IPS-NIHi7 (cell line): Measurements from ENCODE around the gene SUPT4H1.

Experiments used
- DNase-seq: peaks from one replicate; pipeline ENCODE4 v3.0.0; 2012; ENCODE audit warnings: mixed read lengths; ENCODE audit errors: extremely low spot score

The SUPT4H1 gene

DNA sequence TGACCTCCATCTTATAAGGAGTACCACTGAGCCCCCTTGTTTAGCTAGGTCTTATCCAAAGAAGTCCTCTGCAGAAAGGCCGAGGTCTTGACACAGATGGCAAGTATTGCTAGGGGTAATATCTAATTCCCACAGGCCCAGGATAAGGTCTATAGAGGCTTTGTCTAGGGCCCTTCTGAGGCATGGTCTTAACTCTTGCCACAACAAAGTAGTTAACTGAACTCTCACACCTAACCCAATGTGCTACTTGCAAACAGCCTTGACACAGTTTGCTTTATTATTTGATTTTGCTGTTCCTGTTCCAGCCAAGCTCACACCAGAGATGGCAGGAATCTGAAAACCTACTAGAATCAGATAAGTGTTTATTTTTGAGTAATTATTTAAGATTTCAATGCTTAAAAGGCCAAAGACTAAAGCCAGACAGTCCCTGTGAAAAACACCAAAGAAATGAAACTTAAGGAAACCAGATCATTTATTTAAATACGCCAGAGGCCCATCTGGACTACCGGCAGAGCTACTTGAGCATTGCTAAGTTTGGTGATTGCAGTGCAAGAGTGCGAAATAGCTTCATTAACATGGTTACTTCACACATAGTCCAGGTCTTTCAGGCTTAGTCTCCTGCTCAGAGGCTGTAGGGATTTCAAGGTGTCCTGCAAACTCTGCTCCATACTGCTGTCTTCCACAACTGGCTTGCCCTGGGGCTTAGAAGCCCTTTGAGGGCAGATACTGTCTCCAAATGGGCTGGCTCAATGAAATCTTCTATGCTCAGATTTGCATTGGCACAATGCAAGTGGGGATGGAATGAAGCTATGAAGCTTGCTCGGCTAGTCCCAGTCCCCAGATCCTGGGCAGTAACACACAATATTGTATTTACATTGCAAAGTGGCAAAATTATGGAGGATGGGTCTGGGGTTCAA, 28.5 kb upstream of the SUPT4H1 start:
- no peak for DNase-seq

DNA sequence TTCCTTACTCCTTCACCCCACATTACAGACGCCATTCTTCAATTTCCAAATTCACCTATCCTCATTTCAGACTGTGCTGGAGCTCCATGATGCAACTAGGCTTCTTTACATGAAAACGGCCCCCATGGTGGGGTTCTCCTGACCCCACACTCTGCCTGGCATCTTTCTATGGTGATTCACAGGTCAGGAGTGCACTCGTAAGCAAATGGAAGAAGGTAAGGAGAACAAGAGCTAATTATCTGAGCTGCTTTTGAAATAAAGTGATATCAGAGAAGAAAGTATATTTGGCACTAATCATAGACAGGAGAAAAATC, 27.5 kb upstream of the SUPT4H1 start:
- no peak for DNase-seq

DNA sequence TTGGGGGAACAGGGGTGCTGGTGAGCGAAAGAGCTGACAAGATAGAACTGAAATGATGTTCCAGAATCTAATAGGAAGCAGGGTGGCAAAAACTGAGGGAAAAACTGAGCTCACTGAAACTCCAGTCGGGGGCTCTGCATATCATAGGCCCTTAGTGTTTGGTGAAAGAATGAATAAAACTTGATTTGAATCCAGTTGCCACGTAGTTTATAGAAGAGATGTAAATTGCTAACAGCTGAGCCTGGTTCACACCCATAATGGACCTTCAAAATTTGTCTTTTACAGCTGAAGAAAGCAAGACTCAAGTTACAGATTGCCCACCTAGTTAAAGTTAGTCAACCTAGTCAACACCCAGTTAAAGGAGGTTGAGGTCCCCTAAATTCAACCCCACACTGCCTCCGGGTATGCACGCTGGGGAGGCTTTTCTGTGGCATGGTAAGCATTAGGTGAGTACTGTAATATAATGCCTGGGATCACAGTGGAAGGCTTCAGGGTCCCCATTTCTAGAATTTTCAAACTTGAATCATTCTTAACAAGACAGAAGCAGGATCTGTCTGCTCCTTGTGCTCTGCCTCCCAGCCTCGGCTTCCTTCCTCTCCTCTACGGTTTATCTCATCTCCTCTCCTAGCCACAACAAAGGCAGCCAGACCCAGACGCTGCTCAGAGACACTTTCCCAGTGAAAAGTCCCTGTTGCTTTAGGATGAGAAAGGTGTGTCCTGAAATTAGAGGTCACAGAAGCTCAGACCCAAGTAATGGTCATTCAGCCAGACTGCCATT, 26.9 kb upstream of the SUPT4H1 start:
- no peak for DNase-seq

DNA sequence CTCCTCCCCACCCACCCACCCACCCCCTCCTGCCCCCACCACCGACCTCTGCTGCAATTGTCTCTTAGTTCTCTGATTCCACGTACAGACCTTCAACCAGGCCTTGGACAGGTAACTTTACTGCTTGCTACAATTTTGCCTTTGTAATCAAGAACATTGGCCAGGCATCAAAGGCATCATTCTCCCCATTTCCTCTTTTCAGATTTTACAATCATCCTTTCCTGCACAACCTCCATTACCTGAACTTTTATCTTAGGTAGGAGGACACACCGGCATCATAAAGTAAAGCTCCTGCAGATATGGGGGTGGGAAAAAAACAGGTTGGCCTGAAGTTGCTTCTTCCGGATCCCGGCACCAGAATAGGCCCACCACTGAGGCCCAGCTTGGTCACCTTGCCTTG, 25.7 kb upstream of the SUPT4H1 start:
- DNase-seq: no peak

DNA sequence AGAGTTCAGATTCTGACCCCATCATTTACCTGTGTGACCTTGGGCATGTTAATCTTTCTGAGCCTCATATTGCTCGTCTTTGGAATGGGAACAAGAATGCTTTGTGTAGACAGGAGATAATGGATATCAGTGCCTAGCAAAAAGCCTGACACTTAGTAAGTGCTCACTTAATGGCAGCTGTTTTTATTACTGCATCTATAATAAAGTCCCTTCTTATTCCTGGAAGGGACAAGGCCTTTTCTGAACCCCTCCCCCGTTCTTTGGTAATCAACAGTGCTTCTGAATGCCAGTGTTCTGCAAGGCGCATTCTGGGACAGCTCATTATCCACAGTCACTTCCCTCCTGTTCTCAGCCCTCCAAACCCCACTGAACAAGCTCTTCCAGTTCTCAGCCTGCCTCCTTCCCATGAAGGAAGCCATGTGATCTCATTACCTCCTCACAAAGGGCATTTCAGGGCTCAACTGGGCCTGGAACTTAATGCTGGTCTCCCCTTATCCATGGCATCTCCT, 25.1 kb upstream of the SUPT4H1 start:
- DNase-seq: no peak

DNA sequence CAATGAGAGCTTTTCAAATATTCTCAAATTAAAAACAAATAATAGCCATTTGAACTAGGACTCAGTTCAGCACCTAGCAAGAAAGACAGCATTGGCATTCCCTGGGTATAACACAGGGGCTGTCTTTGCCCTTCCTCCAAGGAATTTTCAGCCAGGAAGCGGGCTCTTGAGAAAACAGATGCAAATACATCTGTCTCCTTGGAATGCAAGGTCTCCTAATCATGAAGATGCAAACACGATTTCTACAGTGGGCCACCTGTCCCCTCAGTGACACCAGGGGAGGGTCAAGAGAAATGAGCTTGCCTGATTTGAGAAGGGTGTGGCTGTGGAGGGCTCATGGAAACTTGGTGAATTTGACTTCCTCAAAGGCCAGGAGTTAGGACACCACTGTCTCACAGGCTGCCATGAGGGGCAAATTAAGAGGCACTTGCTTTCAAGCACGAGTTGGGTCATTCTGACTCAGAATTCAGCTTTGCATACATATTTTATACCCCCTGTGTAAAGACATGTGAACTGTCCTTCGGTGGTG, 24.5 kb upstream of the SUPT4H1 start:
- no peak for DNase-seq

DNA sequence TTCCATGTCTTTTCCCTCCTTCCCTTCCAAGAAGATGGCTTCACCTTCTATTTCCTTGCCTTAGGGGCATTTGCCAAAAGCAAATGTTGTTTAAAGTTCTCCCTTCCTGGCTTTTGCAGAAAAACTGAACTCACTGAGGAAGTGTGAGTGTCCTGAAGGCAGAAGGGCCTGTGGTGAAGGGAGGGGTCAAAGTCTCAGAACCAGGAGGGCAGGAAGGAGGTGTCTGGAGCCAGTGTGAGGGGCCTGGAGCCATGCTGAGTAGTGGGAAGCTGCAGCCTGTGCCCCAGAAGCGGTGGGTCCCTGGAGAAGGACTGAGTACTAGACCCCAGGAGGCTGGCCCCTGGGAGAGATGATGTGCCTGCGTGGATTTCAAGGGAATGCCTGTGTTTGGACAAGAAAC, 23.8 kb upstream of the SUPT4H1 start:
- peak; percentile 45 for DNase-seq

DNA sequence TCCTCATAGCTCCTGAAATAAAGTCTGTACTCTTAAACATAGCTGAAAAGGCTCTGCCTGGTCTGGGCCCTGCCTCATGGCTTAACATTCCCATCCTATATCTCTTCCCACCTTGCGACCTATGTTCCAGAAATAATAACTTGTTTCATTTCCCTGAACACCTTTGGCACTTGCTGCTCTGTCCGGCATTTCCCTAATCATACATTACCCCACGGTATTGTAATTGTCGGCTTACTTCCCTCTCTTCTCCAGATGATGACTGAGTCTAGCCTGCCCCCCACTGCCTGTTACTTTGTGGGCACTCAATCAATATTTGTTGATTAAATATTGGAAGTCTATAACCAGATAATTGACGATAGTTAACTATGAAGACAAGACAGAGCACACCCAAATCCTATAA, 23.3 kb upstream of the SUPT4H1 start:
- no peak for DNase-seq

DNA sequence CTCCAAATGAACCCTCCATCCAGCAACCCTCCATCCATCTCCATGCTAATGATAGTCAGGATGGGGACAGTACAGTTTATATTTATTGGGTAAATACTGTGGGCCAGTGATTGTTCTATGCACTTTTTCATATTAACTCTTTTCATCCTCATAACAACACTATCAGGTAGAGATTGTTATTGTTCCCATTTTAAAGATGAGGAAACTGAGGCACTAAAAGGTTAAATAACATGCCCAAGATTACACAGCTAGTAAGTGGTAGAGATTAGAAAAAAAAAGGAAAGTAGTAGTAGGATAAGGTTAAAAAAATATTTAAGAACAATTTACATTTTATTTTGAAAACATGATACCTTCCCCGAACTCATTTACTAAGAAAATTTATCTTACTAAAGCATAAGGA, 21.9 kb upstream of the SUPT4H1 start:
- no peak for DNase-seq

DNA sequence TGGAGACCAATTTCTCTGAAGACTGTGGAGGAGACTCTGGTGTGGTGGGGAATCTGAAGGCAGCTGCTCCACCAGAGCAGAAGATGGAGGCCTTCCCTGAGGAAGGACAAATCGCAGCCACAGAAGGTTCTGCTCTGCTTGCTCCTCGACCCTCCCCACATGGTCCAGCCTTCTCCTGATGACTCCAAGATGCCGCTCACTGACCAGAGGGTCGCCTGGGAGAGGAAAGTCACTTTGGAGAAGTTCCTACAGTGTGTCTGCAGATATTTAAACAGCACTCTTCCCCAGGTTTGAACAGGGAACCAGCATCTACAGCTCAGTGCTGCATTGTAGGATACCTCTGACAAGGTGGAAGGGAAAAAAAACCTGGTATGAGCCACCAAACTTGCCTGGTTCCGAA, 21.0 kb upstream of the SUPT4H1 start:
- no peak for DNase-seq

DNA sequence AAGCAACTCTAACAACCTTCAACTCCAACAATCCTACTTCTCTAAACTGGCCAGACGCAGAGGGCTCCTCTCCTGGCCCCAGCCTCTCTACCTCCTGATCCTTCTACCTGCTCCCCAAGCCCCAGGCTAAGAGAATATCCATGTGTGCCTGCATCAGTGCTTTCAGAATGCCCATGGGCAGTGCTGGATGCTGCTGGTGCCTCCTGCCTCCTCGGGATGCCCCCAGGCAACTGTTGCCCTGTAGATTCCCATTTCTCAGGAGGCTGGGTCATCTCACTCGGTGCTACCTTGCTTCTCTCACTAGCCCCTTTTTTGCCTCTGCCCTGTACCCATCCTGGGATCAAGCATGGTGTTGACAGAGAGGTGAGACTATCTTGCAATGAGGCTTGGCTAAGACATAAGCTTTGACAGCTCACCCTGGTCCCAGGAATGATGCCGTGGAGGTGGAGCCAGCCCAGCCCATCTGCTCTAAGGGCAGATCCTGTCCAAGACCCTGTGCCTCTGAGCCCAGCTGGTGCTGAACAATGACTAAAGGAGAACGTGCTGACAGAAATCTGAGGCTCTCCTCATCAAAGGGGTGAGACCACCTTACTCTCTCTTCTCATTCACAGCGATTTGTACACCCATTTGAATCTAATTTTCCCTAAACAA, 19.4 kb upstream of the SUPT4H1 start:
- DNase-seq: no peak

DNA sequence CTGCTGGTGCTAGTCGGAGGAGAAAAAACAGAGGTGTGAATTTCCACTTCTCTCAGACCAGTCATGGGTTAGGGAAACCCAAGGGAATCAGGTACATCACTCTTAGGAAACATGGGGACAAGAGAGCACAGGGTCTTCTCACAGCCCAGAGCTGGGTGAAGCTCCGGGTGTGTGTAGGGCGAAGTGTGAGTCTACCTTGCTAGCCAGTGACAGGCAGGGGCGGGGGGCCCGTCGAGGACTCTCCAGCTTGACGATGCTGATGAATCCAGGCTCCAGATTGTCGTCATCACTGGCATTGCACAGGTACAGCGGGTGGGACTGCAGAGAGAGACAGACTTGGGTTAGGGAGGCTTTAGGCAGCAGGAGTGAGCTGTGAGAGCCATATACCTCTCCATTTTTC, 18.7 kb upstream of the SUPT4H1 start:
- no peak for DNase-seq

DNA sequence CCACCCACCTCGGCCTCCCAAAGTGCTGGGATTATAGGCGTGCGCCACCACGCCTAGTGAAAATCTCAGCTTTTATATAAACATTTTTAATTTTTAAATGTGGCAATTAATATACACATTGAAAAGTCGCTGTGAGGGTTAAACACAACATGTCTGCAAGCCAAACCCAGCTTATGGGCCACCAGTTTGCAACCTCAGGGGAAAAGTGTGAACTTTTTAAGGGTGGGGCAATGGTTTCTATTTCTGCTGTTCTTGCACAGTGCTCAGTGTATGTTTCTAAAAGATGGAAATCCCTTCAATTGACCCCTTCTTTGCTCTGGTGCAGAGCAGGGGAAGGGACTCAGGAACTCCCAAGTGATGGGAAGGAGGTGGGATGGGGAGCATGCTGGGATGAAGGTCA, 18.3 kb upstream of the SUPT4H1 start:
- no peak for DNase-seq

DNA sequence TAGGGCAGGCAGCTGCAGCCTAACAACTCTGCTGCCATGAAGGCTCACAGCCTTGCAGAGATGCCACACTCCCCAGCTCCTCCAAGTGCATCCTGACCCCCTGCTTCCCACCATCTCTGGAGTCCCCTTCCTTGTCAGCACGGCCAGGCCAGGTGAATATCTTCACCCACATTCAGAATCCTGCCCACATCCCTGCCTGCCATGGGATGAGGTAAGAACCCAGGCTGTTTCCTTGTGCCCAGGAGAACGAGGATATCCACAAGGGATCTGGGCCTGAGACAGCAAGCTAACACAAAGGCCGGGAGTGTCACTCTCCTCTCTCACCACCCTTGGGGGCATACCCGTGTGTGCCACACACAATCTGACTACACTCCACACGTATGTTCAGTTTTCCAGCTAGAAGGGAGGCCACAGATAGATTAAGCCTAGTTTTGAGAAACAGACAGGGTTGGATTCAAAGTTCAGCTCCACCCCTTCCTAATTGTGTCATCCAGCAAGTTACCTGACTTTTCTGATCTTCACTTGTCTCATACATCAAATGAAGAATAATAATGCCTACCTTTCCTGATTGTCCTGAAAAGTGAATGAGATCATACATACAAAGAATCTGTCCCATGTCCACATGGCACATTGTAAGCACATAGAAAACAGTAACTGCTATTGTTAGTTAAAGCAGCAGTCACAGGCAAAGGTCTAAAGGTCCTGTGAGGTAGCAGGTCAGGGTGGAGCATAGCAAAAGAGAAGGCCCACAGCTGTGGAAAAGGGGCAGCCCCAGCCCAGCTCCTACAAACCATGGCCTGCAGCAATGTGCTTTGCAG, 17.4 kb upstream of the SUPT4H1 start:
- DNase-seq: no peak

DNA sequence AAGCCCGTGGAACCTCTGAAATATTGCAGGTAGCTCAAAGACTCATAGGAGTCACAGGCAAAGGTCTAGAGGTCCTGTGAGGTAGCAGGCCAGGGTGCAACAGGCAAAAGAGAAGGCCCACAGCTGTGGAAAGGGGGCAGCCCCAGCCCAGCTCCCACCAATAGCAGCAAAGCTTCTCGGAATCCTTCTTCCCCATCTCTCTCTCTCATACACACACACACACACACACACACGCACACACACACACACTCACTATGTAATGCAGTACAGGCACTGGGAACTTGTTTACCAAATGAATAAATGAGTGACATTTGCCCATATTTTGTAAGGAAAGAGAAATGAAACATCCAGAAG, 16.8 kb upstream of the SUPT4H1 start:
- no peak for DNase-seq

DNA sequence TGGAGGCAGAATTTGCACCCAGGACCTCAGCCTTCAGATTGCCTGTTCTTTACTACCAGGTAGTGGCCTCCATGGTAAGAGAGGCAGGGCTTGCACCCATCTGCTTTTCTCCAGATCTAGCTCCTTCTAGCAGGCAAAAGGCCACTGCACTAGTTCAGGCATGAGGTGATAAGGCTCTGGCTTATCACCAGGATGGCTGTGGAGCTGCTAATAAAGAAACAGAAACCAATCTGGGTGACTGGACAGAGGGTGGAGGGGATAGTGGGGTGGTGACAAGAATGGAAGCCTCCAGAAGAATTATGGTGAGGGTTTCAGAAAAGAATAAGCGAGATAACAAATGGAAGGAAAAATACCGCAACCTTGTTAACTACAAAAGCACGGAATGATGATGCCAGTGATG, 15.5 kb upstream of the SUPT4H1 start:
- no peak for DNase-seq

DNA sequence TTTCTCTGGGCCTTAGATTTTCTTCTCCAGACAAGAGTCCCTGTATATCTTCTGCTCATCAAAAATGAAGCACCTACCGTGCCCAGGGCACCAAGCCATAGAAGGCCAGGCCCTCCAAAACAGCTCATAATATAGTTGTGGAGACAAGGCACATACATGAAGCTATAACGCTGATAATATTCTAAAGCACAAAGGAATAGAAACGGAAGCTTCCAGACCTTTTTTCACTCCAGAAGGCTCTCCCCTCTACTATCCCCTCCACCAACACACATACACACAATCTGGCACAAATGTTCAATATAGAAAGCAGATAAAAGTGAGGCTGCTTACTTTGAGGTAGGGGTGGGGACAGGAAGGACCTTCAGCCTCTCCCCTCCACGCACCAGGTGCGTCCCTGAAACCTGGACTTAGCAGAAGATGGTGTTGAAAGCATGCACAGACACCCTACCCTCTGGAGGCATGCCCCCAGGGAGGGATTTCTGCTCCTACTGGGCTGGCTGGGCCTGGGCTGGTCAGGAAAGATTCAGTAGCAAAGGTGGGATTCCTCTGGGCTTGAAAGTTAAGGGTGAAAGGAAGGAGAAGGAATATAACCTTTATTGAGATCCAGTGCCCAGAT, 14.1 kb upstream of the SUPT4H1 start:
- no peak for DNase-seq

DNA sequence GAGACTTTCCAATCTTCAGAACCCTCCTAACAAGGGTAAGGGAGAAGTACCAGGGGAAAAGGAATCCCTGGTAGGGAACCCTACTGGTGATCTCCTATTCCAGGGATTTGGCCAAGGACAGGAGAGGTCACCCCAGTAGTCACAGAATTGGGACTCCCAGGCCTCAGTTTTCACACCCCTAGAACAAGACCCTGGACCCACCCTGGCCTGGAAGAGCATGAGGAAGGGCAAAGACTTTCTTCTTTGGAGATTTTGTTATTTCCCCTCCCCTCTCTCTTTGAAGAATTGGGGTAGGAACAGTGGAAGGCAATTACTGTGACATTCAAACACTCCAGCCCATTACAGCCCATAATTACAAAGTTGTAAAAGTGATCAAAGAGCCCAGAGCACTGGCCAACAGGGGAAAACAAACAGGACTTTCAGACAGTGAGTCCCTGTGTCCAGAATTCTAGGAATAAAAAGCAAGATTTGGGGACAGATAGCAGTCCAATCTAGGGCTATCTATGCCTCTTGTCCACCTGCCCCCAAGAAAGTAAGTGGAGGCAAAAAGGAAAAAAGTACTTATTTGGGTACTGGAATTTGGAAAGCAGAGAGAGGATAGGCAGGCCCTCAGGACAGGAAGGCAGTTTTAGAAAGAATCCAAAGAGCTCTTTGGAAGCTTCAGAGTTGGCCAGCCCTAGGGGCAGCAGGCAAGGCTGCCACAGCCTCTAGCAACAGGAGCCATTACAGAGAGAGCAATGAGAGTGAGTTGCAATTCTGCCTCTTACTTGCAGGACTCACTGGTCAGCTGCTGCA, 13.4 kb upstream of the SUPT4H1 start:
- DNase-seq: no peak

DNA sequence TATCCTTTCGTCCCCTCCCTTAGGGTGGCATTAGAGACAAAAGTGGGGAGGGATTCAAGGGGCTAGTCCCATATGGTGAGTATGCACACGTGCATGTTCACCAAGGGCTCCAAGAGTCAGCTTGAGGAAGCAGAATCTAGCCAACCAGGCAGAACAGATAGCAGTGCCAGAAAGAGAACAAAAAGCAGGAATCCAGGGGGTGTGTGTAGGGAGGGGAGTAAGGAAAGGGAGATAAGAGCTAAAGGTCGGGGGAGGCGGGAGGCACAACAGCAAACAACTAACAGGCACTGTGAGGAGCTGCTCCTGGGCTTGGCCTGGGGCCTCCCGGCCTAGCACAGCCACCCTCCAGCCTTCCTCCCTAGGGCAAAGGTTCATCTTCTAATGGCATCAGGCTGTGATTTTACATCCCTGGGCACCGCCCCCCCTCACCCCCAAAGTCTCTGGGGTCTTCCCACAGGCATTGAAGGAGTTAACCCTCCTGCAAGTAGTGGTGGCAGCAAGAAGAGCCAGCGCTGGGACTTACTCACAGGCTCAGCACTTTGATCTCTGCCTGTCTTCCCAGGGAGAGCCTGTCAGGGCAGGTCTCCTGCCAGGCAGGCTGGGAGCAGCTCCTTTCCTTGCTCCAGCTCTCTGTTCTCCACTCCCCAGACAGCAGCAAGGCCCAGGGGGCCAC, 12.4 kb upstream of the SUPT4H1 start:
- DNase-seq: peak; percentile 53
